ENCODE results near the gene SLC6A18.
A peak's percentile ranks its signal among the peaks of the same experiment; 100 is the strongest.

The SLC6A18 gene

GRCh38 chr5:1208743-1209488 is 16.3 kb upstream of the SLC6A18 start:
- no peak for DNase-seq (ENCODE audit: low read depth)
- H3K4me3 ChIP-seq (ENCODE audit: low read length): no peak overlapping the region
- peak; percentile 57 for TF ChIP-seq CTCF (conservative IDR thresholded peaks at IDR 0.05; ENCODE audit: low read depth, low read length)

GRCh38 chr5:1209489-1209852 is 15.7 kb upstream of the SLC6A18 start:
- TF ChIP-seq CTCF (conservative IDR thresholded peaks at IDR 0.05; ENCODE audit: low read depth, low read length): no peak
- no peak overlapping the region for H3K4me3 ChIP-seq (ENCODE audit: low read length)
- DNase-seq (ENCODE audit: low read depth): no peak

GRCh38 chr5:1209896-1210776 is 15.0 kb upstream of the SLC6A18 start:
- no peak for TF ChIP-seq CTCF (conservative IDR thresholded peaks at IDR 0.05; ENCODE audit: low read depth, low read length)
- H3K4me3 ChIP-seq (ENCODE audit: low read length): no peak overlapping the region
- DNase-seq (ENCODE audit: low read depth): no peak

- TF ChIP-seq CTCF (conservative IDR thresholded peaks at IDR 0.05; ENCODE audit: low read depth, low read length): no peak
- H3K4me3 ChIP-seq (ENCODE audit: low read length): no peak overlapping the region
- DNase-seq (ENCODE audit: low read depth): no peak
Observed at GRCh38 chr5:1210832-1211251, 14.3 kb upstream of the SLC6A18 start.

GRCh38 chr5:1211701-1212100 is 13.5 kb upstream of the SLC6A18 start:
- no peak for DNase-seq (ENCODE audit: low read depth)
- TF ChIP-seq CTCF (conservative IDR thresholded peaks at IDR 0.05; ENCODE audit: low read depth, low read length): no peak
- H3K4me3 ChIP-seq (ENCODE audit: low read length): no peak overlapping the region

GRCh38 chr5:1212271-1212670 is 12.9 kb upstream of the SLC6A18 start:
- DNase-seq (ENCODE audit: low read depth): no peak
- no peak for TF ChIP-seq CTCF (conservative IDR thresholded peaks at IDR 0.05; ENCODE audit: low read depth, low read length)
- H3K4me3 ChIP-seq (ENCODE audit: low read length): no peak overlapping the region
